ENCODE results near the gene CDH13.
A peak's percentile ranks its signal among the peaks of the same experiment; 100 is the strongest.

The CDH13 gene

GRCh38 chr16:82915139-82915824 lies 288.5 kb downstream of the CDH13 start (continued):
- TF ChIP-seq ZNF239 (tag by site-specific recombination; IDR thresholded peaks at IDR 0.05): no peak
- TF ChIP-seq ZNF133 (tag by site-specific recombination; IDR thresholded peaks at IDR 0.05): no peak
- TF ChIP-seq ZBTB21 (tag by site-specific recombination; IDR thresholded peaks at IDR 0.05): no peak
- no peak for TF ChIP-seq KLF10 (tag by site-specific recombination; IDR thresholded peaks at IDR 0.05)
- no peak for TF ChIP-seq ZNF76 (tag by site-specific recombination; IDR thresholded peaks at IDR 0.05; ENCODE audit: borderline replicate concordance, low read depth)

GRCh38 chr16:82917886-82918595 lies 291.3 kb downstream of the CDH13 start:
- H3K4me1 ChIP-seq (ENCODE audit: control insufficient read depth, insufficient read depth, low read length): no peaks in the 10 kb centered on the region
- H3K9me3 ChIP-seq (ENCODE audit: control insufficient read depth, insufficient read depth, low read depth, low read length): no peaks in the 10 kb centered on the region
- TF ChIP-seq ZNF16 (tag by site-specific recombination; IDR thresholded peaks at IDR 0.05; ENCODE audit: low read depth) (no peak), ZNF76 (tag by site-specific recombination; IDR thresholded peaks at IDR 0.05; ENCODE audit: borderline replicate concordance, low read depth) (no peak), ZFHX2 (tag by site-specific recombination; conservative IDR thresholded peaks at IDR 0.05) (no peak), ZNF146 (tag by site-specific recombination; IDR thresholded peaks at IDR 0.05) (no peak), ZNF311 (tag by site-specific recombination; IDR thresholded peaks at IDR 0.05; ENCODE audit: borderline replicate concordance) (no peak)
- ChIA-PET CTCF (no interaction called here), POLR2A (no interaction called here)
- no peaks in the 10 kb centered on the region for H3K36me3 ChIP-seq (ENCODE audit: control insufficient read depth in 2 of 2, insufficient read depth in 1 of 2, low read length in 2 of 2)
- no peak overlapping the region for H3K4me3 ChIP-seq (ENCODE audit: low read depth, low read length)
- H3K27ac ChIP-seq (ENCODE audit: extremely low read depth, low read depth, low read length): no peak overlapping the region

- no peaks in the 10 kb centered on the region for H3K36me3 ChIP-seq (ENCODE audit: control insufficient read depth in 2 of 2, insufficient read depth in 1 of 2, low read length in 2 of 2)
- TF ChIP-seq ZNF692 (tag by site-specific recombination; IDR thresholded peaks at IDR 0.05) (no peak), TCF7L2 (IDR thresholded peaks at IDR 0.05; ENCODE audit: borderline replicate concordance, low read depth, low read length) (peak; percentile 66), TRIM28 (IDR thresholded peaks at IDR 0.05; ENCODE audit: borderline replicate concordance, low read length) (peak; percentile 75; the same call in 1 of the 2 replicates)
- ChIA-PET POLR2A (interaction anchor here (1.8 kb wide), 1 partner anchor 13 kb away, joined by 5 read pairs; no protein-coding TSS in a partner anchor), CTCF (no interaction called here)
- H3K27ac ChIP-seq (ENCODE audit: extremely low read depth, low read depth, low read length): no peak overlapping the region; the same call in 1 of the 2 replicates
- no peaks in the 10 kb centered on the region for H3K9me3 ChIP-seq (ENCODE audit: control insufficient read depth, insufficient read depth, low read depth, low read length)
- peaks cover 16% of the 10 kb centered on the region for H3K4me1 ChIP-seq (ENCODE audit: control insufficient read depth, insufficient read depth, low read length)
- no peak overlapping the region for H3K4me3 ChIP-seq (ENCODE audit: low read depth, low read length)
These were observed 297.5 kb downstream of the CDH13 start for GRCh38 chr16:82924075-82924854.

GRCh38 chr16:82926500-82926899 lies 299.7 kb downstream of the CDH13 start:
- CTCF ChIA-PET: no interaction called here
- Histone ChIP-seq H3K4me1 (ENCODE audit: control insufficient read depth, insufficient read depth, low read length) (peaks cover 16% of the 10 kb centered on the region), H3K36me3 (ENCODE audit: control insufficient read depth in 2 of 2, insufficient read depth in 1 of 2, low read length in 2 of 2) (no peaks in the 10 kb centered on the region), H3K27ac (ENCODE audit: extremely low read depth, low read depth, low read length) (no peak overlapping the region), H3K9me3 (ENCODE audit: control insufficient read depth, insufficient read depth, low read depth, low read length) (no peaks in the 10 kb centered on the region), H3K4me3 (ENCODE audit: low read depth, low read length) (no peak overlapping the region)
- POLR2A ChIA-PET: no interaction called here
- TF ChIP-seq ZNF292 (tag by site-specific recombination; IDR thresholded peaks at IDR 0.05; ENCODE audit: borderline replicate concordance, low read depth) (no peak), ZNF280D (tag by site-specific recombination; IDR thresholded peaks at IDR 0.05) (no peak), PBX3 (CRISPR knock-in tag; IDR thresholded peaks at IDR 0.05) (no peak), PRDM6 (tag by site-specific recombination; IDR thresholded peaks at IDR 0.05) (no peak), FEZF1 (tag by site-specific recombination; IDR thresholded peaks at IDR 0.05) (no peak), ZNF501 (tag by site-specific recombination; IDR thresholded peaks at IDR 0.05) (no peak), ZNF174 (tag by site-specific recombination; IDR thresholded peaks at IDR 0.05) (no peak), ZBTB20 (tag by site-specific recombination; IDR thresholded peaks at IDR 0.05) (no peak)

Data from HEK293 (cell line).